Measurements from ENCODE around the gene NPR2. TPM values are rescaled to one million over a fixed set of nuclear protein-coding genes. Genes with fewer than 3 reads are reported as not detected.

The NPR2 gene
- 19.4 TPM for total RNA-seq

DNA sequence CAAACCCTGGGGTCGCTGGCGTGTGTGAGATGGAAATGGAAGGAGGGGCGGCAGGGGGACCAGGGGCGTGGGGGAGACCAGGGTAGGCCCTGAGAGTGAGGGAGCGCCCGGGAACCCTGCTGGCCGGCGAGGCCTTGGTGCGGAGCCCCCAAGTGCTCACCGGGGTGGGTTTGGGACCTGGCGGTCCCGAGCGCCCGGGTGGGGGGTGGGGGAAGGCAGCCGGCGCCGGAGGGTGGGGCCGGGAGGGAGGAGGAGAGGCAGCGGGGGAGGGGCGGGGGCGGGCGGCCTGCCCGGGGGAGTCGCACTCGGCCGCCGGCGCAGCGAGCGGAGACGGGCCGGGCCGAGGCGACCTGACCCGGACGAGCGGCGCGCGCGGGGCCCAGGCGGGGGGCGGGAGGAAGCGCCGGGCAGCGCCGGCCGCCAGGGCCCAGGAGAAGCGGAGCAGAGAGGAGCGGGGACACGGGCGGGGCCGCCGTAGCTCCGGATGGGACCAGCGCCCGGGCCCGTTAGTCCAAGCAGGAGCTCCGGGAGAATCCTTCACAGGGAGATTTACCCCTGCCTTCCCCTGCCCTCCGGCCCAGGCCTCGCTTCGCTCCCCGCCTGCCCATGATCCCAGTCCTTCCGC lies at the start of gene NPR2:
Gene NPR2 (plus strand): TSS at position 295 of the 625 bp plus-strand sequence. CDS start 818 bp downstream, outside the sequence.

DNA sequence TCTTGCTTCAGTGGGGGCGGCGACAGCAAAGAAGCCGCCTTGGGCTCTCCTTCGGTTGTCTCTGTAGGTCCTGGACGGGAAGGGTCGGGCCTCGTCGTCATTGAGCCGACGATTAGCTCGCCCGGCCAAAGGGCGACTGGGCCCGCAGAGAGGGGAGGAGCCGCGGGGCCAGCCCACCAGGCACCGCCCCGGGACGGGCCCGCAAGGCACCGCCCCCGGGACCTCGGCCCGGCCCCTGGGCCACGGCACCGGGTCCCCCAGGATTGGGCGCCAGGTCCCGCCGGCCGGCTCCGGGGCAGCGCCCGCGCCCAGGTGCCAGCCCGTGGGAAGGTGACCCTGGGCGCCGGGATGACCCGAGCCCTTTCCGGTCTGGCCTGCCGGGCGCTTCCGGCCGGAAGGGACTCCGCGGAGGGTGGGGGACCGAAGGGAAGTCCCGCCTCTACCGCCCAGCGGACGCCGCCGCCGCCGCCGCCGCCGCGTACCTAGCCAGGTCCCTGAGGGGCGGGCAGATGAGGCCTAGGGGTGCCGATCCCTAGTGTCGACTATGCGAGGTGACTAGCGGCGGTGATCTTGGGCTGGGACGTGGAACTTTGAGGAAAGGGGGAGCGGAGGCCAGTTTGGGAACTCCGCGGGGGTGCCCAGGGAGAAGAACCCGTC lies 42.4 kb upstream of the NPR2 start, which contains the start of the genes GBA2 and RGP1:
Gene GBA2 (minus strand): TSS at position 371 of the 657 bp plus-strand sequence. CDS start 524 bp downstream, outside the sequence.
Gene RGP1 (plus strand): TSS at position 430 of the 657 bp plus-strand sequence. CDS start 469 bp downstream, outside the sequence.

DNA sequence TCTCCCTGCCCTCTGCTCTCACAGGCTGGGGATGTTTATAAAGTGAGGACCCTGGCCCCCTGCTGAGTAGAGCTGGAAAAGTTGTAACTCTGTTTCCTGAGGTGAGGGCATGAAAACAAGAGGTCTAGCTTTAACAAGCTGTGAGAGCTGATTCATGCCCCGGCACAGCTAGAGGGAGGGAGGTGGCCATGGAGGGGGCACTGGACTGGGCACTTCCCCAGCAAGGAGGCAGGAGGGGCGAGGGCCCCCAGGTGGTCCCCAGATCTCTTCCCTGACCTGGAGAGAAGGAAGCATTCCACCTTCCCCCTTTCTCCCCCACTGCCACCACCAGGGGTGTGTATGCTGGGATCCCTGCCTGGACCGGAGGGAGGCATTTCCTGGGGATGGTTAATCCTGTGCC lies 37.1 kb upstream of the NPR2 start, which contains the start of gene MSMP:
Gene MSMP (minus strand): TSS at position 13 of the 400 bp plus-strand sequence. CDS start 147 bp downstream, outside the sequence.

DNA sequence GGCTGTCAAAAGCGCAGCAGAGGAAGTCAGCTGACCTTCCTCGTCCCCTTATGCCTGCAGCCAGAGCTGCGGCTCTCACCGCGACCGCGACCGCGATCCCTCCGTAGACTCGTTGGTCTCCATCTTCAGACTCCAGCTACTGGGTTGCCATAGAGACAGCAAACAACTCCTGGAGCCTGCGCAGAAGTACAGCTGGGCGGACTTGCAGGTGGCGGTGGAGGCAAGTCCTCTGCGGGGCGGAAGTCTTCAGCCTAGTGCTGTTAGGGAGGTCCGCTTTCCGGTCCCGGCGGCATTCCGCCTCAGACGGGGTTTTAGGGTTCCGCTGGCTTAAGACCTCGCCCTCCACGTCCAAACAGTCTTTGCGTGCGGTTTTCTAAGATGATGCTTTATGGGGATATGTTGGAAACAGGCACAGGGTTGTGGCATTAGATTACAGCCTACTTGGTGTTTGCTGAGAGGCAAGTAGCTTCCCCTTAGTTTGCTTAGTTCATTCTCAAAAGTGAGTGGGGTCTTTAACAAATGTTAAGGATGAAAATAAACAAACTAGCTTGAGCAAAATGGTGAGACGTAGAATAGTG lies 20.7 kb downstream of the NPR2 start, which contains the start of gene SPAG8:
Gene SPAG8 (minus strand): TSS at position 238 of the 578 bp plus-strand sequence. CDS start 115 bp downstream, at position 123.

DNA sequence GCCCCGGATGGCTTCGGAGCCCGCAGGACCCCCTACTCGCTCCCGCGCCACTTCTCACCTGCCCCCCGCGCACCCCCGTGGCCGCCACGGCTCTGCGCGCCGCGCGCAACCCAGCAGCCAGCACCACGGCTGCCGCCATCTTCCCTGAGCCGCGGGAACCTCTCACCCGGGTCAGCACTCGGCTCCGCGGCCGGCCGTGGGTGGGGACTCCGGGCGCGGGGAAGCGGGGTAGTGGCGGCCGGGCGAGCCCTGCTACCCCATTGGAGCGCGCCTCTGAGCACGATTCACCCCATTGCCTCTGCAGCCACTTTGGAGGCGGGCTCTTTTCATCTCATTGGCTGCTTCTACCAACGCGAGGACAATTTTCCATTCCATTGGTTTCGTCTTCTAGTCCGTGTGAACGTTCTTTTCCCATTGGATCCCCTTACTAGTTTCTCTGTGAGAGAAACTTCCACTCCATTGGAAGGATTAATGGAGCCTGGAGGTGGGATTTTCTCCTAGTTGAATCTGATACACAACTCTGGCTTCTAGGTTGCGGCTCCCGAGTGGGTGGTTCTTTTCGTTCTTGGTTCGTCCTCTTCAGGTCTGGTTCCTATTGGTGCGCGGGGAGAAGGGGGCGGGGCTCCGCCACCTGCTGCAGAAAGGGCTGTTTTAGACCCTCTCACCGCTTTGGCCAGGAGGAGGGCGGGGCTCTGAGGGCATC lies 23.6 kb downstream of the NPR2 start, which contains the start of gene HINT2:
Gene HINT2 (minus strand): TSS at position 202 of the 703 bp plus-strand sequence. CDS start 63 bp downstream, at position 139.

DNA sequence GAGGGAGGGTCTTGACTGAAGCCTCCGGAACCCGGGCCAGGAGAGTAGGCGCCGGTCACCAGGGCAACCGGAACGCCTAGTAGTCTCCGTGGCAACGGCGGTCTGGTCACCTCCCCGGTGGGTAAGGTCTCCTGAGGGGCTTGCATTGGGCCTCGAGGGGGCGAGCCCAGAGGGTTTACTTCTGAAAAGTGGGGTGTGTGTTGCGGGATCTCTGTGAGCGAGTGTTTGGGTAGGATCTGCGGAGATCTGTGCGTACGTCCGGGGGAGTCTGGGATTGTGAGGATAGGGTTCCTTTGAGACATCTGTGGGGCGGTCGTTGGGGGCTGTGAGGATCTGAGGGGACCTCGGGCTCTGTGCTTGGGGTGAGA lies 37.3 kb downstream of the NPR2 start, which contains the start of gene FAM221B:
Gene FAM221B (minus strand): TSS at position 17 of the 368 bp plus-strand sequence. CDS start 2,571 bp downstream, outside the sequence.

DNA sequence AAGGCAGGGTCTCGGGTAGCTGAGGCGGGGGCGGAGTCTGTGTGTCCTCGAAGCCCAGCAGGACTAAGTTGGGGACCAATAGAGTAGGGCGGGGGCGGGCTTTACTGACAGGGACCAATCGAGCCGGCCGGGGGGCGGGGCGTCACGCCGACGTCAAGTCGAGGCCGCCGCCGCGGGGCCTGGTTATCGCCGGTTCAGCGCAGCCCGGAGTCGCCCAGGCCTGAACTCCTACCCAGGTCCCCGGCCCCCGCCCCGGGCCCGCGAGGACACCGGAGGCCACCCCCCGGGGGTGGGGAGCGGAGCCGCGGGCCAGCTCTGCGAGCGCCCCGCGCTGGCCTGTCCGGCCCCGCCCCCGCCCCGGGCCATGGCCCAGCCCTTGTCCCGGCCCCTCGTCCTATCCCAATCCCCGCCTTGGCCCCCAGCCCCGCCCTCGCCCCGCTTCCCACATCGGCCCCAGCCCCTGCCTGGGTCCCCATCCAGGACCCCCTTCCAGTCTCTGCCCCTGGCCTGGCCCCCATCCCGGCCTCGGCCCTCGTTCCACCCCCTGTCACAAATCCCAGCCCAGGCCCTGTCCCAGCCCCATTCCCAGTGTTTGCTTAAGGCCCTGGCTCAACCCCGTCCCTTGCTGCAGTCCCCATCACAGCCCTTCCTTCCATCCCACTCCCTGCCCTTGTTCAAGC lies 37.8 kb downstream of the NPR2 start, which contains the start of gene TMEM8B:
Gene TMEM8B (plus strand): TSS at position 145 of the 680 bp plus-strand sequence. CDS start 220 bp downstream, at position 365.

Small RNAs within 50 kb of the gene (small RNA-seq; reads per million reads assigned to genes)
- not detected for gene HINT2 (ENCODE audit: low replicate concordance)

Other genes starting within 250 kb of the NPR2 start
- 19.1 TPM for gene TESK1, start 186.3 kb upstream of the NPR2 start, total RNA-seq
- gene CD72, start 173.2 kb upstream of the NPR2 start, total RNA-seq, result not detected
- gene SIT1, start 140.7 kb upstream of the NPR2 start, total RNA-seq, result not detected
- gene RMRP, start 133.6 kb upstream of the NPR2 start, total RNA-seq, result 78,439 TPM
- gene CCDC107, start 133.3 kb upstream of the NPR2 start, total RNA-seq, result 9.7 TPM
- 0.31 TPM for gene ARHGEF39, start 126.4 kb upstream of the NPR2 start, total RNA-seq
- not detected for gene CA9, start 117.7 kb upstream of the NPR2 start, total RNA-seq
- gene TPM2, start 101.7 kb upstream of the NPR2 start, total RNA-seq, result 15.7 TPM
- gene TLN1, start 59.4 kb upstream of the NPR2 start, total RNA-seq, result 26.6 TPM
- gene CREB3, start 58.9 kb upstream of the NPR2 start, total RNA-seq, result 30.0 TPM
- gene GBA2, start 42.4 kb upstream of the NPR2 start, total RNA-seq, result 92.0 TPM
- gene RGP1, start 42.3 kb upstream of the NPR2 start, total RNA-seq, result 20.0 TPM
- not detected for gene MSMP, start 37.3 kb upstream of the NPR2 start, total RNA-seq
- gene SPAG8, start 20.7 kb downstream of the NPR2 start, total RNA-seq, result 4.1 TPM
- 7.8 TPM for gene HINT2, start 23.5 kb downstream of the NPR2 start, total RNA-seq
- gene FAM221B, start 37.1 kb downstream of the NPR2 start, total RNA-seq, result not detected
- 12.5 TPM for gene TMEM8B, start 37.6 kb downstream of the NPR2 start, total RNA-seq
- gene OR13J1, start 78.8 kb downstream of the NPR2 start, total RNA-seq, result not detected
- gene HRCT1, start 114.6 kb downstream of the NPR2 start, total RNA-seq, result 0.63 TPM
- gene SPAAR, start 117.9 kb downstream of the NPR2 start, total RNA-seq, result 0.31 TPM
- not detected for gene OR2S2, start 166.6 kb downstream of the NPR2 start, total RNA-seq
- 13.5 TPM for gene RECK, start 245.3 kb downstream of the NPR2 start, total RNA-seq

Data from parietal lobe (tissue), 2 donors.